H9 (cell line): Measurements from ENCODE around the gene ERAL1. TPM values are rescaled to one million over a fixed set of nuclear protein-coding genes. Genes with fewer than 3 reads are reported as not detected.

Experiments used
- DNase-seq: peaks from one replicate; pipeline ENCODE4 v3.0.0-alpha.2; 2017
- H2AFZ ChIP-seq: one replicate; pipeline ENCODE4 v1.6.1; 2013; ENCODE audit warnings: mild to moderate bottlenecking, low read length, control low read depth, moderate library complexity
- H2AK5ac ChIP-seq: 2 replicates; pipeline ENCODE4 v1.6.1; 2013; ENCODE audit warnings: low read length, control low read depth, mixed read lengths; ENCODE audit not compliant: insufficient read length
- H2BK120ac ChIP-seq: one replicate; pipeline ENCODE4 v1.6.1; 2013; ENCODE audit warnings: low read depth, mild to moderate bottlenecking, low read length, control low read depth, inconsistent platforms; ENCODE audit not compliant: poor library complexity, severe bottlenecking
- H2BK12ac ChIP-seq: 2 replicates; pipeline ENCODE4 v1.6.1; 2013; ENCODE audit warnings: low read length, control low read depth, mixed read lengths, low read depth; ENCODE audit not compliant: insufficient read length
- H2BK15ac ChIP-seq: 2 replicates; pipeline ENCODE4 v1.6.1; 2013; ENCODE audit warnings: low read depth, low read length, control low read depth
- H2BK20ac ChIP-seq: one replicate; pipeline ENCODE4 v1.6.1; 2013; ENCODE audit warnings: low read depth, mild to moderate bottlenecking, low read length, control low read depth, inconsistent platforms; ENCODE audit not compliant: poor library complexity, severe bottlenecking
- H2BK5ac ChIP-seq: 2 replicates; pipeline ENCODE4 v1.6.1; 2013; ENCODE audit warnings: low read length, control low read depth, mixed read lengths; ENCODE audit not compliant: insufficient read length
- H3K14ac ChIP-seq: 2 replicates; pipeline ENCODE4 v1.6.1; 2013; ENCODE audit warnings: low read length, control low read depth; ENCODE audit not compliant: insufficient read depth
- H3K18ac ChIP-seq: 2 replicates; pipeline ENCODE4 v1.6.1; 2013; ENCODE audit warnings: low read depth, mild to moderate bottlenecking, mixed read lengths, low read length, control low read depth; ENCODE audit not compliant: insufficient read length
- H3K23ac ChIP-seq: 2 replicates; pipeline ENCODE4 v1.6.1; 2013; ENCODE audit warnings: low read length, control low read depth, mixed read lengths, low read depth; ENCODE audit not compliant: insufficient read length
- H3K23me2 ChIP-seq: 2 replicates; pipeline ENCODE4 v1.6.1; 2013; ENCODE audit warnings: low read depth, mild to moderate bottlenecking, mixed read lengths, low read length, control low read depth; ENCODE audit not compliant: insufficient read length, poor library complexity, severe bottlenecking
- H3K27ac ChIP-seq: 2 replicates; pipeline ENCODE4 v1.5.1; 2013; ENCODE audit warnings: low read length, control low read depth, mixed read lengths, low read depth; ENCODE audit not compliant: insufficient read length
- H3K27me3 ChIP-seq: 2 replicates; pipeline ENCODE4 v1.6.1; 2013; ENCODE audit warnings: low read length, control low read depth, inconsistent platforms; ENCODE audit not compliant: insufficient read depth
- H3K4ac ChIP-seq: 2 replicates; pipeline ENCODE4 v1.6.1; 2013; ENCODE audit warnings: low read depth, mild to moderate bottlenecking, control low read depth, inconsistent platforms, low read length, moderate library complexity
- H3K4me1 ChIP-seq: 2 replicates; pipeline ENCODE4 v1.6.1; 2013; ENCODE audit warnings: low read length, control low read depth, inconsistent platforms; ENCODE audit not compliant: insufficient read depth
- H3K4me2 ChIP-seq: 2 replicates; pipeline ENCODE4 v1.6.1; 2013; ENCODE audit warnings: low read length, control low read depth, mixed read lengths; ENCODE audit not compliant: insufficient read length, insufficient read depth
- H3K56ac ChIP-seq: 2 replicates; pipeline ENCODE4 v1.6.1; 2013; ENCODE audit warnings: low read depth, mild to moderate bottlenecking, mixed read lengths, low read length, control low read depth; ENCODE audit not compliant: insufficient read length
- H3K79me1 ChIP-seq: 2 replicates; pipeline ENCODE4 v1.6.1; 2013; ENCODE audit warnings: low read depth, mild to moderate bottlenecking, moderate library complexity, low read length, control low read depth, inconsistent platforms; ENCODE audit not compliant: insufficient read depth, poor library complexity, severe bottlenecking
- H3K79me2 ChIP-seq: 2 replicates; pipeline ENCODE4 v1.6.1; 2013; ENCODE audit warnings: low read length, control low read depth, inconsistent platforms; ENCODE audit not compliant: insufficient read depth
- H3K9ac ChIP-seq: 2 replicates; pipeline ENCODE4 v1.6.1; 2013; ENCODE audit warnings: low read length, control low read depth, mixed read lengths; ENCODE audit not compliant: insufficient read length; ENCODE audit errors: extremely low read depth
- H3K9me3 ChIP-seq: one replicate; pipeline ENCODE4 v1.6.1; 2013; ENCODE audit warnings: low read depth, low read length, inconsistent platforms; ENCODE audit not compliant: control insufficient read depth
- H3T11ph ChIP-seq: one replicate; pipeline ENCODE4 v1.6.1; 2013; ENCODE audit warnings: mild to moderate bottlenecking, low read length, control low read depth, inconsistent platforms
- H4K20me1 ChIP-seq: one replicate; pipeline ENCODE4 v1.6.1; 2013; ENCODE audit not compliant: control insufficient read depth, insufficient read length, insufficient read depth
- H4K5ac ChIP-seq: 2 replicates; pipeline ENCODE4 v1.6.1; 2013; ENCODE audit warnings: low read depth, mild to moderate bottlenecking, mixed read lengths, low read length, control low read depth; ENCODE audit not compliant: insufficient read length
- H4K8ac ChIP-seq: replicated peaks from 2 replicates; pipeline ENCODE4 v1.6.1; 2013; ENCODE audit warnings: low read length, control low read depth, mixed read lengths, low read depth; ENCODE audit not compliant: insufficient read length
- H4K91ac ChIP-seq: 2 replicates; pipeline ENCODE4 v1.6.1; 2013; ENCODE audit warnings: low read depth, mild to moderate bottlenecking, moderate library complexity, mixed read lengths, low read length, control low read depth; ENCODE audit not compliant: insufficient read length
- H3K27ac Mint-ChIP-seq, 3 experiments: 2 replicates in 2 of 3; 3 replicates in 1 of 3; pipeline ENCODE4 v1.8.0; 2020 to 2021; ENCODE audit warnings: mixed read lengths in 3 of 3, mild to moderate bottlenecking in 1 of 3, moderate library complexity in 1 of 3
- H3K27me3 Mint-ChIP-seq: 2 replicates; pipeline ENCODE4 v1.8.0; 2021; ENCODE audit warnings: low read depth, mild to moderate bottlenecking, moderate library complexity, mixed read lengths
- H3K36me3 Mint-ChIP-seq, 3 experiments: 2 replicates in 2 of 3; 3 replicates in 1 of 3; pipeline ENCODE4 v1.8.0; 2020 to 2021; ENCODE audit warnings: low read depth in 3 of 3, mixed read lengths in 3 of 3; ENCODE audit not compliant: insufficient read depth in 1 of 3
- H3K4me1 Mint-ChIP-seq, 2 experiments: 2 replicates each; pipeline ENCODE4 v1.8.0; 2020; ENCODE audit warnings: mixed read lengths in 2 of 2
- H3K4me3 Mint-ChIP-seq, 2 experiments: 2 replicates in 1 of 2; 3 replicates in 1 of 2; pipeline ENCODE4 v1.8.0; 2020 to 2021; ENCODE audit warnings: mild to moderate bottlenecking in 2 of 2, mixed read lengths in 2 of 2, moderate library complexity in 1 of 2
- H3K9me3 Mint-ChIP-seq, 2 experiments: 2 replicates in 1 of 2; 3 replicates in 1 of 2; pipeline ENCODE4 v1.8.0; 2020; ENCODE audit warnings: mild to moderate bottlenecking in 2 of 2, mixed read lengths in 2 of 2, moderate library complexity in 1 of 2
- WGBS: extraction: QIAGEN DNeasy Blood & Tissue Kit; methylation state at CpG from one replicate; pipeline ENCODE4 v1.1.7; 2013; ENCODE audit warnings: missing lambda C conversion rate, low lambda C conversion rate, mixed read lengths; ENCODE audit not compliant: insufficient read length; ENCODE audit errors: extremely low coverage; 5-methylcytosine and 5-hydroxymethylcytosine counted together
- total RNA-seq: library from RNA; stranded (reverse); gene quantifications from 2 replicates; pipeline ENCODE4 v1.2.1, GENCODE V29; 2021
- TF ChIP-seq, protein P1 (sequence below): fragments of 200-600 bp; sonication (generic); conservative IDR thresholded peaks from 3 replicates; pipeline ENCODE4 v1.8.0; 2021; ENCODE audit warnings: antibody characterized with exemption, mild to moderate bottlenecking

The ERAL1 gene
- total RNA-seq, 1 experiment from 2014 or later, result 67.8 TPM

DNA sequence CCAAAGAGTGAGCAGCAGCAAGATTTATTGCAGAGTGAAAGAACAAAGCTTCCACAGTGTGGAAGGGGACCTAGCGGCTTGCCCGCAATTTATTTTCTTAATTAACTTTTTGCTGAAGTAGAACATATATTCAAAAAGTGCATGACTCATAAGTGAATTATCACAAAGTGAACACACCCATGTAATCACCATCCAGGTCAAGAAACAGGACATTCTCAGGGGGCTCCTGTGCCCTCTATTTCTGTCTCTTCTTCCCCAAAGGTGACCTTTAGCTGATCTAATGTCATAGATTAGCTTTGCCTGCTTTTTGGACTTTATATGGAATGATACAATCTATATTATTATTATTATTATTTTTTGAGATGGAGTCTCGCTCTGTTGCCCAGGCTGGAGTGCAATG, 19.9 kb downstream of the ERAL1 start:
- Mint-ChIP-seq H3K27ac (no peak overlapping the region), H3K27me3 (peaks cover 9% of the 10 kb centered on the region), H3K4me1 (peaks cover 3 to 17% of the 10 kb centered on the region in 2 experiments), H3K36me3 (peaks cover 8 to 20% (median 17%) of the 10 kb centered on the region in 3 experiments; a peak in 6 of 7 replicates), H3K4me3 (no peak overlapping the region), H3K9me3 (peaks cover 4 to 6% of the 10 kb centered on the region in 2 experiments; a peak in 3 of 5 replicates)
- no CpG with 5 or more reads among the region's 3 CpGs for WGBS
- H3T11ph ChIP-seq, result no peak overlapping the region
- no peaks in the 10 kb centered on the region for H3K79me1 ChIP-seq
- H3K9me3 ChIP-seq, result no peaks in the 10 kb centered on the region
- no peak overlapping the region for H3K9ac ChIP-seq
- H4K5ac ChIP-seq, result no peak overlapping the region
- TF ChIP-seq, protein P1, sequence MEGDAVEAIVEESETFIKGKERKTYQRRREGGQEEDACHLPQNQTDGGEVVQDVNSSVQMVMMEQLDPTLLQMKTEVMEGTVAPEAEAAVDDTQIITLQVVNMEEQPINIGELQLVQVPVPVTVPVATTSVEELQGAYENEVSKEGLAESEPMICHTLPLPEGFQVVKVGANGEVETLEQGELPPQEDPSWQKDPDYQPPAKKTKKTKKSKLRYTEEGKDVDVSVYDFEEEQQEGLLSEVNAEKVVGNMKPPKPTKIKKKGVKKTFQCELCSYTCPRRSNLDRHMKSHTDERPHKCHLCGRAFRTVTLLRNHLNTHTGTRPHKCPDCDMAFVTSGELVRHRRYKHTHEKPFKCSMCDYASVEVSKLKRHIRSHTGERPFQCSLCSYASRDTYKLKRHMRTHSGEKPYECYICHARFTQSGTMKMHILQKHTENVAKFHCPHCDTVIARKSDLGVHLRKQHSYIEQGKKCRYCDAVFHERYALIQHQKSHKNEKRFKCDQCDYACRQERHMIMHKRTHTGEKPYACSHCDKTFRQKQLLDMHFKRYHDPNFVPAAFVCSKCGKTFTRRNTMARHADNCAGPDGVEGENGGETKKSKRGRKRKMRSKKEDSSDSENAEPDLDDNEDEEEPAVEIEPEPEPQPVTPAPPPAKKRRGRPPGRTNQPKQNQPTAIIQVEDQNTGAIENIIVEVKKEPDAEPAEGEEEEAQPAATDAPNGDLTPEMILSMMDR, result no peak
- no peak overlapping the region for H2BK15ac ChIP-seq
- no peak overlapping the region for H2BK120ac ChIP-seq
- H3K18ac ChIP-seq, result no peak overlapping the region
- no peak overlapping the region for H4K91ac ChIP-seq
- H4K8ac ChIP-seq, result no peak overlapping the region
- H3K4me1 ChIP-seq, result no peaks in the 10 kb centered on the region
- H3K27ac ChIP-seq, result no peak overlapping the region
- H3K23ac ChIP-seq, result no peak overlapping the region
- no peak overlapping the region for H2BK12ac ChIP-seq
- H2AFZ ChIP-seq, result no peak overlapping the region
- H3K14ac ChIP-seq, result no peak overlapping the region
- no peaks in the 10 kb centered on the region for H3K23me2 ChIP-seq
- no peaks in the 10 kb centered on the region for H4K20me1 ChIP-seq
- no peaks in the 10 kb centered on the region for H3K27me3 ChIP-seq
- no peak overlapping the region for H3K4me2 ChIP-seq
- H3K79me2 ChIP-seq, result no peaks in the 10 kb centered on the region
- no peak overlapping the region for H3K4ac ChIP-seq
- no peak overlapping the region for H3K56ac ChIP-seq
- DNase-seq, result no peak
- no peak overlapping the region for H2BK5ac ChIP-seq
- H2BK20ac ChIP-seq, result no peak overlapping the region
- H2AK5ac ChIP-seq, result no peak overlapping the region
